Stimulated activated CD4-positive, alpha-beta T cell treated with anti-CD3 and anti-CD28 coated beads, TNF-alpha, amount 100 ng/mL, for 4 hours (primary cell): ENCODE data around the gene TXNL4A.

Source experiments
- DNase-seq, 3 experiments: peaks; one replicate each; pipeline ENCODE4 v3.0.0-alpha.2; 2020; ENCODE audit warnings: low read depth in 3 of 3

Gene TXNL4A

DNA sequence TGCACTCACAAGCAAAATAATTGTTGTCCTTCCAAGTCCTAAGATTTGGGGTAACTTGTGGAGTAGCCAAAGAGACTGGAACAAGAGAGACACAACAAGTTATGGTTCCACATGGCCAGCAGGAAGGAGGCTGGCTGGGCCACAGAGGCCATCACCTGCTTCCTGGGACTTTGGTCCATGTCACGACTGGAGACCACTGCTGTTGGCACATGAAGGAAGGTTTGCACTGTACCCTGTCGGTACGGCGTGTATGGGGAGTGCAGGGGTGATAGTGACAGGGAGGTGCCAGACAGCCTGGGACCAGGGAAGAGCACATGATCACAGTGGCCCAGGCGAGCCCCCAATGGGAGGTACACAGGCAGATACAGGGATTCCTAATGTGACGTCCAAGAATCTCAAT lies 52.4 kb downstream of the TXNL4A start:
- DNase-seq = no peak

DNA sequence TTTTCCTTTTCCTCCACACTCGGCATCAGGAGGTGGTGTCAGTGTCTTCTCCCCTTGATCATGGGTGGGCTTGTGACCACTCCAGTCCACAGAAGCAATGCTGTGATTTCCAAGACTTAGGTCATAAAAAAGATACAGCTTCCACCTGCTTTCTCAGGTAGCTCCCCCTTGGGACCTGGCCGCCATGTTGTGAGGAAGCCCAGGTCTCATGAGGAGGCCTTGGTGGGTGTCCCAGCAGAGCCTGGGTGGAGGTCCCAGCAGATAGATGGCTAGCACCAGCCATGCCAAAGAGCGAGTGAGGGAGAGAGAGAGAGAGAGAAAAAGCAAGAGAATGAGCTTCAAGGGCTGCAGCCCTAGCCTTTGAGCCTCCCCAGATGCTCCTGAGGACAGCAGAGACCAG lies 52.9 kb downstream of the TXNL4A start:
- DNase-seq = no peak

DNA sequence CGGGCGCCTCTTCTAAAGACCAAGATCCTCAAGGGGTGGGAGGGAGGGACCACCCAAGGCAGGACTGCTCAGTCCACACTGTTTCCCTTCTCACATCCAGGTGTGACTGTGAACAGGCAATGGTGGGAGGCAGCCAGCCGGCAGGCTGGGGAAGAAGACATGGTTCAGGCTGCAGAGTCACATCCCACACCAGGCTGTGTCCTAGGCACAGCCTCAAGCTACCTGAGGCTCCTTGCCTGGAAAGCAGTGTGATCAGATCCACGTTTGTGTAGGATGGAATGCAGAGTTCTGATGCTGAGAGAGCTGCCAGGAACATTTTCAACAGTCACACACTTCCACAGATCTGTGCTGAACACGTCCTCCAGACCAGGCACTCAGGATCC lies 53.3 kb downstream of the TXNL4A start:
- DNase-seq = no peak

DNA sequence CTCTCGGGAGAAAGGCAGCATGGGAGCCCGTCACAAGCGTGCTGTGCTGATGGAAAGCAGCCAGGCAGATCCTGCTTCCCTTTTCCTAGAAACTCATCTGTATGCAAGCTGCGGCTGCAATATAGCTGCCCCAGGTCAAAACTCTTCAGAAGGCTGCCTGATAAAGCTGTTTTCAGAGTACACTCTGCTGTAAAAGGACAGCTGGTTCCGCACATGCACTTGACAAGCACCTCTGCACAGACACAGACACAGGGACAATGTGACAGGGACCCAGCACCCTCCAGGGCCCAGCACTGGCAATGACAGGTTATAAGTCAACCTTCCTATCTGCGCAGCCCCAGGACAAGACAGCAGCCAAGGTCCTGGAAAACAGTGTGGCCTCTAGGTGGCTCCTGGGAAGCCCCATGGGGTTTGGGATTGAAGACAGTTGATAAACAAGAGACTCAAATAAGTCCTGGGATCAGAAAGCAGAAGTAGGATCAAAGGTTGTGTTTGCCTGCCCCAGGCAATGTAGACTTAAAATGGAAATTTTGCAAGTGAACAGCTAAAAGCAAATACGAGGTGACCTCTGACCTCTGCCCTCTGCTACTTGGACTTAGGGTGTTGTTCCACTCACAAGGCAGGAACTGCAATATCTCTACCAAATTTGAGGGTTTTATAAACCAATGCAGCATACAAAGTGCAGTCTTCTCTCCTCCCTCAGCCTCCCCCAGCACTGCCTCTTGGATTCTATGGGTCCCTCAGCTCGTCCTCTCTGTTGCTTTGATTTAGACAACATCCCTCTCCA lies 53.9 kb downstream of the TXNL4A start:
- no peak for DNase-seq

DNA sequence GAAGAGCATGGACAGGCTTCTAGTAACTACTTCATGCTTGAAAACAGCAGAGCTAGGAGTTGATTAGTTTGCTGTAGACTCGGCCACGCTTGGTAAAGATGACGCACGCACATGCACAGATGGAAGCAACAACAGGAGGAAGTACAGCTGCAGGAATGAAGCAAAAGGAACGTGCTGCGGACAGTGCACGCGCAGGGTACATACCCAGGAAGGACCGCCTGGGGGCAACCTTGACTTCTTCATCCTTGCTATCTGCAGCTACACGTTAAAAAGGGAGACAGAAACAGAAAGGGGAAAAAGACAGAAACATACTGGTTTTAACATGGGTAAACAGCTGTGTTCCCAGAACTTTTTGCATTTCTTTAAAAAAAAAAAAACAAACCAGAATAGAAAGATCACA lies 54.6 kb downstream of the TXNL4A start:
- no peak for DNase-seq

DNA sequence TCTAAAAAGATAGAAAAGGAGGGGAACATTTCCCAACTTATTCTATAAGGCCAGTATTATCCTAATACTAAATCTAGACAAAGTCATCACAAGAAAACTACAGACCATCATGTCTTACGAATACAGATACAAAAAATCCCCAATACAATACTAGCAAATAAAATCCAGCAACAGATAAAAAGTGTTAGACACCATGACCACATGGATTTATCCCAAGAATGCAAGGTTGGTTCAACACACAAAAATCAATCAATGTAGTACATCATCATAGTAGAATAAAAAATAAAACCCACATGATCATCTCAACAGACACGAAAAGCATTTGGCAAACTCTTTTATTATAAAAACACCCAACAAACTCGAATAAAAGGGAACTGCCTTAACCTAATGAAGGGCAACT lies 55.5 kb downstream of the TXNL4A start:
- DNase-seq = no peak

DNA sequence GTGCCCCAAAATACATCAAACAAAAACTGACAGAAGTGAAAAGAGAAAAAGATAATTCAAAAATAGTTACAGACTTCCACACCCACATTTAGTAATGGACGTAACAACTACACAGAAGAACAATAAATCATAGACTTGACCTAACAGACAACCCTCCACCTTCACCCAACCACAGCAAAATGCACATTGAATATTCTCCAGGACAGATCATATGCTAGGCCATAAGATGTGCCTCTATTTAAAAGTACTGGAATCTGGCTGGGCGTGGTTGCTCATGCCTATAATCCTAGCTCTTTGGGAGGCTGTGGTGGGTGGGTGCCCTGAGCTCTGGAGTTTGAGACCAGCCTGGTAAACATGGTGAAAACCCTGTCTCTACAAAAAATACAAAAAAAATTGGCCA lies 56.9 kb downstream of the TXNL4A start:
- no peak for DNase-seq

DNA sequence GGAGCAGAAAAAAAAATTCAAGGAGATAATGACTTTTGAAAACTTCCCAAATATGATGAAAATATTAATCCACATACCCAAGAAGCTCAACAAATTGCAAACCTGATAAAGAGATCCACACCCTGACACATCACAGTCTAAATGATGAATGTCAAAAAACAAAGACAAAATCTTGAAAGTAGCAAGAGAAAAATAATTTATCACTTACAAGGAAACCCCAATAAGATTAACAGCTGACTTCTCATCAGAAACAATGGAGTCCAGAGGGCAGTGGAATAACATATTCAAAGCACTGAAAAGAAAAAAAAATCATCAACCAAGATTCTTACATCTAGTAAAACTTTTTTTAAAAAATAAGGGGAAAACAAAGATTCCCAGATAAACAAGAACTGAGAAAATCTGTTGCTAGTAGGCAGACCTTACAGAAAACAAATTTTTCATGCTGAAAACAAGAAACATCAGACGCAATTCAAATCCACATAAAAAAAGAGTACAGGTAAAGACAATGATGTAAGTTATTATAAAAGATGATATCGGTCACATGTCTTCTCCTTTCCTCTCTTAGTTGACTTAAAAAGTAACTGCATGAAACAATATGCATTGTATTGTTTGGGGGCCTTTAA lies 58.2 kb downstream of the TXNL4A start:
- DNase-seq = no peak

DNA sequence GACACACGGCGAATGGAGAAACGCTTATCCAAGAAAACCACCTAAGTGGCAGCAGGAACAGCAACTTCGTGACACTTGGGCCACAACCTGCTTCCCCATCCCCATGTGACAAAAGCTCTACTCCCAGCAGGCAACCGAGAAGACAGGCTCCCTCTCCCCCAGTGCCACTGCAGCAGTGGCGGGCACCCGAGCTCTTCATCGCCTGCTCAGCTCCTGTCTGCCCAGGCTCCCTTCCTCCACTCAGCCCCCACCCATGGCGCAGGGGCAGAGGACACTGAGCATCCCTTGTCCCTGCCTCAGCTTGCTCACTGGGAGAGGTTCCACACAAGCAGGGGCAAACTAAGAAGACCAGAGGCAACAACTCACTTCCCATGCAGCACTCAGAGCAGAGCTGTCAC lies 59.8 kb downstream of the TXNL4A start:
- no peak for DNase-seq

DNA sequence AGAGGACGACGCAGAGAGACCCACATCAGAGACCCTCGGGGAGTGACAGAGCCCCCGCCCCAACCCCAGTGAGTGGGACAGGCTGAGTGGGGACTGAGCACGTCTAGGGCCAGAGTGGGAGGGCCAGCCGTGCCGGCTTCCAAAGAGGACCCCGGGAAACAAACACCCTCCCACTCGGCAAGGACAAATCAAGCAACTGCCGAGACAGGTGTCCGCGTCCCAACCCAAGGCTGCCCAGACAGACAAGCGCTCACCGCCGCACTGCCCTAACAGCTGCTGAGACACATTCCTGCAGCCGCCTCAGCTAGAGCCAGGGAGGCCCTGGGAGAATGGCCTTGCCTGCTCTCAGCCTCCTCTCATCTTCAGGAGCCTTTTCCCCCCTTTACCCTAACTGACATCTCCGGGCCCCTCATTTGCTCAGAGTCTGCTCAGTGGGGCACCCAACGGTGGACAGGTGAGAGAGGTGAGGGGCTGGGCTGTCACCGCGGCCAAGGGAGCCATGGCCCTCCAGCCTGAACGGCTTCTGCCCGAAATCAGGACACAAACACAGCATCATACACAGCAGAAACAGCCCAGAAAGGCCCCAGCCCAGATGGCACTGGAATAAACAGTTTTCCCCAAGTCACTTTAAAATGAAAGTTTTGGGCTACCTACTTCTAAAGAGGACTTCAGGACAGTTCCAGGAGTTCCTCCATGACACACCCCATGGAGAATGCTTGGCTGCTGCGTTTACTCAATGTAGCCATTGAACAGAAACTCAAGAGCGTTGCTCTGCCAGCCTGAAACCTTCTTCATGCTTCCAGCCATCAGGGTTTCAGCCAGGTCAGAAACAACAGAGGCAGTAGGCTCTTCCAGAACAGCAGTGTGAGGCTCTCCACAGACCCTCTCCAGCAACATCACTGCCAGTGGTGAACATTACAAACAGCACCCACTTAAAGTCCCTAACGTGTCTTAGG lies 60.5 kb downstream of the TXNL4A start:
- no peak for DNase-seq

DNA sequence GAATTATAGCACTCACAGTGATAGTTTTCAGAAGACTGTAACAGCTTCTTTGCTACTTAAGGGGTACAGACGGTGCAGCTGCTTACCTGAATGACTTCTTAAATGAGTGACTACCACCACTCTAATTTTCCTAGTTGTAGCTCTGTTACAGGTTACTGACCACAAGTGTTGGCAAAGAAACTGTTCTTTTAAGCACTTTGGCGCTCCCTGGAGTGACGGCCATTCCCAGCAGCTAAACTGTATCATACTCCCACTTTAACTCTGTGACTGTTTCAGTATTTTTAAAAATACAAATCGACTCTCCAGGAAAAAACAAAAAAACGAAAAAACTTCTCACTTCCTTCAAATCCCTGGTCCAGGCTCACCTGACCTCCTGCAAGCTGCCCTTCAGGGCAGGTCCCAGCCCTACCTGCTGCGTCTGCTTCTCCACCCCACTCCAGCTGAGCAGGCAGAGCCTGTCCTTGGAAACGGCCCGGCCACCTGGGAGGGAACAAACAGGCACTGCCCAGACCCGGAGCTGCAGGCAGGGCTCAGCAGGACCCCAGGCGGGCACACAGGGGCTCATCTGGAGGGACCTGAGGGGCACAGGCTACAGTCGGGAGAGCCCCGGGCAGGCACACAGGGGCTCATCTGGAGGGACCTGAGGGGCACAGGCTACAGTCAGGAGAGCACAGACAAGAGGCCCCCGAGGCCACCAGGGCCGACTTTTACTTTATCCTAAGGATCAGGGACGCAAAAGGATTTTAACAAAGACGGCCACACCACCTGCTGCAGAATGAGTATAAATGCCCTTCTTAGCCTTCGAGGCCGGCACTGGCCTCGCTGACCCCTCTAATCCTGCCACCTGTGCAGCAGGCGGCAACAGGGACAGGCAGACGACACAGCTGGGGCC lies 61.4 kb downstream of the TXNL4A start:
- no peak for DNase-seq

DNA sequence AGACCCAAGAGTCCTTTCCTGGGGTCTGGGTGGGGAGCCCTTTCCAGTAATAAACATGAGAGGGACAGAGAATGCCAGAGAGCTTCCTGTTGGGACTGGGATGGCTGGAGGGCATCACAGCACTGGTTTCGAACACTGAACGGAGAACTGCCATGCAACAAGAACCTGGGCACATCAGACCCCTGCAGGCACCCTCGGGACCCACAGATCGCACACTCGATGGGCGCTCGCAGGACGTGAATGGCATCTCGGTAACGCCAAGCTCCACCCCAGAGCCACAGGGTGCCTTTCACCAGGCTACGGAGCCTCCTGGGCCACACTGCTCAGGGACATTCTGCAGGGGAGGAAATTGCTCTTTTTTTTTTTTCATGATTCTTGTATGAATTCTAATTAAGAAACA lies 62.1 kb downstream of the TXNL4A start:
- DNase-seq = no peak

DNA sequence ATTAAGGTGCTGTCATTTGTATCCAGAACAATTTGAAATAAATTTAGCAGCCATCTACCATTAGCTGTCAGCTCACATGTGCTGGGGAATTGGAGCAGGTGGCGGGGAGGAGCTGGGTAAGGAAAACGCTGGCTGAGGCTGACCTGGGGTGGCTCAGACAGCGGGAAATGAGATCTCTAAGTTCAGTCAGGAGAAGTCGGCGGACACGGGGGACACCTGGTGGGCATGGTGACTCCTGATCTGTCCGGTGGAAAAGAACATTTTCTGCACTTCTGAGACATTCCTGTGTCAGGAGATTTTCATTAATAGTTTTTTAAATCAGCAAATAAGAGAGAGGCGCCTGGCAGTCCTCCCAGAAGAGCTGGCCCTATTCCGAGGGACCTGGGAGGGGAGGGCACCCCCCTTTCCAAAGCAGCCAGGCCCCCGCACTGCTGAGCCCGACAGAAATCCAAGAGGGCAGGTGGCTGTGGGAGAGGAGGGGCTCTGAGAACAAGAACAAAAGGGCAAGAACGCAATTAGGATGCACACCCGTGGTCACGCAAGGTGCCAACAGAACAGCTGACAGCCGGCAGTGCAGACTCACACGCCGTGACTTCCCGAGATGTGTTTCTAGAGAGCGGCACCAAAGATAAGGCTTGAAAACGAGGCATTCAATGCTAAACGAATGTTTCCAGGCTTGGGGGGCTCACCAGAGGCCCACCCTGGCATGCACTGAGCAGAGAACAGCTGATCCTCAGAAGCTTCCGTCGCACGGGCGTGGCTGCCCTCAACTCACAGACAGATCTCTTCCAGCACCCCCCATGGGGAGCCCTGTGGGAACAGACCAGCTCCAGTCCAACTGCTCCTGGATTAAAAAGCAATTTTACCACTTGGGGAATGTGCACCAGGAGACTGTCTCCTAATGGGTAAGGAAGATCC lies 63.3 kb downstream of the TXNL4A start:
- DNase-seq = no peak

DNA sequence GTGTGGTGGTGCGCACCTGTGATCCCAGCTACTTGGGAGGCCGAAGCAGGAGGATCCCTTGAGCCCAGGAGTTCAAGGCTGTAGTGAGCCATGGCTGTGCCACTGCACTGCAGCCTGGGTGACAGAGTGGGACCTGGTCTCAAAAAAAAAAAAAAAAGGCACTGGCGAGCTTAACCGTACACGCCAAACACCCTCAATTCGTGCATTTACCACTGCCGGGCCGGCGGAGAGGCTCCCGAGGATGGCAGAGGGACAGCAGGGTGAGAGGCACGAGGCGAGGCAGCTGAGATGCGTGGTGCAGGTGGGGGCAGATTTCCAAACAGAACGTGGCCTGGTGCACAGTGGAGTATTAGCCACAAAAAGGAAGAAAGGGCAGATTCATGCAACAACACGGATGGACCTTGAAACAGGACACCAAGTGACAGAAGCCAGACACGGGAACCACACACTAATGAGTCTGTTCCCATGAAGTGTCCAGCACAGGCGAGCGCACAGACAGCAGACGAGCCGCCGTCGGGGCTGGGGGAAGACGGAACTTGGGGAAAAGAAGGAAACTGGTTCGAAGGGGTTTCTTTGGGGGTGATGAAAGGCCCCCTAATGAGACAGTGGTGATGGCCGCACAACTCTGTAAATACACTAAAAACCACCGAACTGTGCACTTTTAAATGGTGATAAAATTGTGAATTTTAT lies 64.3 kb downstream of the TXNL4A start:
- no peak for DNase-seq

DNA sequence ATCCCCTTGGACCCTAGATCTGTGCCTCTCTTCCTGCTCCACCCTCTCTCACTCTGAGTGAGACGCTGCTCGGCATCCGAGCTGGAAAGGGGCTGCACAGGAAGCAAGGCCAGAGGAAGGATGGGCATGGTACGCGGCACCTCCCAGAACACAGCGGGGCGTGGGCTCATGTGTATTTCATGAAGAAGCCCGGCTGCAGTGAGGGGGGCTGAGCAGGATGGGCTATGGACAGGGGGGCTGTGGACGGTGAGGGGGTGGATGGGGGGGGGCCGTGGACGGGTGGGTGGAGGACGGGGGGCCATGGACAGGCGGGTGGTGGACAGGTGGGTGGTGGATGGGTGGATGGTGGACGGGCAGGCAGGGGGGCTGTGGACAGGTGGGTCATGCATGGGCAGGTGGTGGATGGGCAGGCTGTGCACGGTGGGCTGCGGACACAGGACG lies 65.4 kb downstream of the TXNL4A start:
- DNase-seq = no peak

DNA sequence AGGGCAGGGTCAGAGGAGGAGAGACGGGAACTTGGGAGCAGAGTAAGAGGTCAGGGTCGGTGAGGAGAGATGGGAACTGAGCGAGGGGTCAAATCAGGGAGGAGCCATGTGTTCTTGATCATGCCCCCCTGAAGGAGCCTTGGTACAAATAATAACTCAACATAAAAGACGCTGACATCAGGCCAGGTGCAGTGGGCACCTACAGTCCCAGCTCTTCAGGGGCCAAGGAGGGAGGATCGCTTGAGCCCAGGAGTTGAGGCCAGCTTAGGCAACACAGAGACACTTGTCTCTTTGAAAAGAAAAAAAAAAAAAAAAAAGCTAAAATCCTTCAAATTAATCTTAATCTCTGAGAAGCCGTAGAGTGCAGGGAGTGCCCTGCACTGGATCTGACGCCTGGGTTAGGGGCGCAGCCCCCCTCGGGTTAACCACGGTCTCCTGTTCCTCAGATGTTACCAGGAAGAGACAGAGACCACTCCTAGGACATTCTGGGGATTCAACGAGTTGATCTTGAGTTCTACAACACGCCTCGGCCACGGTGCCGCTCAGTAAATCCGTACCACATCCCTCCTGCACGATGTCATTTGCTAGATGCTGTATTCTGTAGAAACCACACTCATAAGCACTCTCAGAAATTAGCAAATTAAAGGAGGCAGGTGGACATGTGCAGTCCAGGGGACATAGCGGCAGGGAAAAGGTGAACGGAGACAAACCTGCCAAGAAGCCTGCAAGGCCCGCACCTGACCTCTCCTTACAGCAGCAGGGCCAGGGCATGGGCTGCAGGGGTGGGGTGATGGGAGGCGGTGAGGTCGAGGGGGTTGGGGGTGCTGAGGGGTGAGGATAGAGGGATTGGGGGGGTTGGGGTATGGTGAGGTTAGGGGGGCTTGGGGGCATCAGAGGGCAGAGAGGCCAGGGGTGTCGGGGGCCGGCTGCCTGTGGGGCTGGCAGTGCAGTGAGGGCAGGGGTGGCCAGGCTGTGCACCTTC lies 66.1 kb downstream of the TXNL4A start:
- no peak for DNase-seq
